OCI-LY7 (cell line): ENCODE results near the gene FOXC2.

Source experiments
- CTCF ChIP-seq: fragments of 200-600 bp; sonication (generic); conservative IDR thresholded peaks from 2 replicates; pipeline ENCODE4 v1.5.1; 2014; ENCODE audit warnings: mild to moderate bottlenecking, antibody characterized with exemption, low read length, moderate library complexity, mixed read lengths
- EZH2phosphoT487 ChIP-seq: fragments of 200-600 bp; sonication (generic); IDR thresholded peaks from 2 replicates; pipeline ENCODE4 v1.6.1; 2018; ENCODE audit warnings: low read depth, borderline replicate concordance, mild to moderate bottlenecking, mixed run types, antibody characterized with exemption, low read length, moderate library complexity, mixed read lengths

GRCh38 chr16:86554599-86554916, 12.1 kb upstream of the FOXC2 start:
- TF ChIP-seq CTCF, result no peak
- no peak for TF ChIP-seq EZH2phosphoT487
